ENCODE results near the gene KLK5.

DNA sequence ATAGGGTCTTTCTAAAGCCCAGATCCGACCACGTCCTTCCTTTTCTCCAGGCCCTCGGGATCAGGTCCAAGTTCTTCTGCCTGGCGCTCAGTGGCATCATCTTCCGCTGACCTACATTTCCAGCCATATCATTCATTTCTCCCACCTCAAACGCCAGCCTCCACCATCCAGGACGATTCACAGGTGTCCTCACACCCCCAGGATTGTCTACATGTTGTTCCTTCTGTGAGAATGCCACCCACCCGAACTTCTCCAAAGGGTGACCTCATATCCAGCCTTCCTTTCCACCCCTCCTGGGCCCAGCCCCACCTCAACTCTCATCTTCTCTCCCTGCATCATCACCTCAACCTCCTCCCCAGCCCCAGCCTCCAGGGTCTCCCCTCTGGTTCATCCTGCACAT, 4.7 kb upstream of the KLK5 start:
- TF ChIP-seq, protein P1, sequence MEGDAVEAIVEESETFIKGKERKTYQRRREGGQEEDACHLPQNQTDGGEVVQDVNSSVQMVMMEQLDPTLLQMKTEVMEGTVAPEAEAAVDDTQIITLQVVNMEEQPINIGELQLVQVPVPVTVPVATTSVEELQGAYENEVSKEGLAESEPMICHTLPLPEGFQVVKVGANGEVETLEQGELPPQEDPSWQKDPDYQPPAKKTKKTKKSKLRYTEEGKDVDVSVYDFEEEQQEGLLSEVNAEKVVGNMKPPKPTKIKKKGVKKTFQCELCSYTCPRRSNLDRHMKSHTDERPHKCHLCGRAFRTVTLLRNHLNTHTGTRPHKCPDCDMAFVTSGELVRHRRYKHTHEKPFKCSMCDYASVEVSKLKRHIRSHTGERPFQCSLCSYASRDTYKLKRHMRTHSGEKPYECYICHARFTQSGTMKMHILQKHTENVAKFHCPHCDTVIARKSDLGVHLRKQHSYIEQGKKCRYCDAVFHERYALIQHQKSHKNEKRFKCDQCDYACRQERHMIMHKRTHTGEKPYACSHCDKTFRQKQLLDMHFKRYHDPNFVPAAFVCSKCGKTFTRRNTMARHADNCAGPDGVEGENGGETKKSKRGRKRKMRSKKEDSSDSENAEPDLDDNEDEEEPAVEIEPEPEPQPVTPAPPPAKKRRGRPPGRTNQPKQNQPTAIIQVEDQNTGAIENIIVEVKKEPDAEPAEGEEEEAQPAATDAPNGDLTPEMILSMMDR (IDR thresholded peaks at IDR 0.05) = no peak
- TF ChIP-seq POLR2A (IDR thresholded peaks at IDR 0.05) = no peak
